Kidney (tissue), 14 donors: Measurements from ENCODE around the gene FREM1. TPM values are rescaled to one million over a fixed set of nuclear protein-coding genes. Genes with fewer than 3 reads are reported as not detected.
A peak's percentile ranks its signal among the peaks of the same experiment; 100 is the strongest.

ENCODE experiments used
- DNase-seq, 5 donors: peaks; one replicate each; pipeline ENCODE4 v3.0.0-alpha.2; 2013 to 2020
- FAIRE-seq: peaks from 2 replicates; lab custom pipeline; 2012; peaks lifted over from hg19 to GRCh38; lab: Jason Lieb, UNC
- H3K27ac ChIP-seq, 2 donors: one replicate each; pipeline ENCODE4 v1.7.0; 2013; ENCODE audit warnings: low read depth in 2 of 2, low read length in 2 of 2, inconsistent platforms in 1 of 2
- H3K27me3 ChIP-seq: one replicate; pipeline ENCODE4 v1.7.1; 2013; ENCODE audit warnings: low read length, inconsistent platforms; ENCODE audit not compliant: control insufficient read depth, insufficient read depth
- H3K36me3 ChIP-seq, 3 donors: one replicate each; pipeline versions ENCODE4 v1.7.0 to v1.7.1; 2013; ENCODE audit warnings: low read length in 3 of 3, control low read depth in 1 of 3, inconsistent platforms in 1 of 3; ENCODE audit not compliant: insufficient read depth in 3 of 3, control insufficient read depth in 2 of 3
- H3K4me1 ChIP-seq, 3 donors: one replicate each; pipeline versions ENCODE4 v1.7.0 to v1.7.1; 2013; ENCODE audit warnings: low read length in 3 of 3, inconsistent platforms in 1 of 3, low read depth in 1 of 3; ENCODE audit not compliant: control insufficient read depth in 2 of 3, insufficient read depth in 2 of 3
- H3K4me3 ChIP-seq, 3 donors: one replicate each; pipeline versions ENCODE4 v1.7.0 to v1.8.1; 2013; ENCODE audit warnings: low read length in 3 of 3, control low read depth in 1 of 3, inconsistent platforms in 1 of 3
- H3K9ac ChIP-seq, 3 donors: one replicate each; pipeline versions ENCODE4 v1.7.0 to v1.7.1; 2013; ENCODE audit warnings: low read length in 3 of 3, control low read depth in 1 of 3, inconsistent platforms in 1 of 3
- H3K9me3 ChIP-seq, 3 donors: one replicate each; pipeline versions ENCODE4 v1.7.0 to v1.7.1; 2013; ENCODE audit warnings: low read length in 3 of 3, control low read depth in 1 of 3, inconsistent platforms in 1 of 3; ENCODE audit not compliant: control insufficient read depth in 2 of 3, insufficient read depth in 1 of 3
- CTCF ChIP-seq: IDR thresholded peaks from 3 replicates; pipeline ENCODE4 v1.5.1; 2012; ENCODE audit warnings: mild to moderate bottlenecking, moderate library complexity, borderline replicate concordance; ENCODE audit not compliant: insufficient read depth; ENCODE audit errors: extremely low read depth
- intact Hi-C: fragments of 100-400 bp; cut with DNase I; formaldehyde crosslinking; loops from one replicate; pipeline ENCODE4 v1.11.1; 2022
- polyA plus RNA-seq: library from polyadenylated mRNA; stranded (reverse); fragments of 350-450 nt; fragmentation: Illumina TruSeq; extraction: RNeasy Lipid Tissue Mini Kit (QIAGEN cat#74804); gene quantifications from one replicate; pipeline ENCODE4 v1.2.3, GENCODE V29; 2014; ENCODE audit warnings: low read depth, low replicate concordance; ENCODE audit not compliant: insufficient read depth
- total RNA-seq: library from RNA; stranded (reverse); fragmentation: NEBNext Ultra II Directional; extraction: Animal tissue kit (Norgen Biotek cat#: 25700); gene quantifications from one replicate; pipeline ENCODE4 v1.2.1, GENCODE V29; 2021
- donor health status: control.
- donor health status: control.
- donor health status: control.
- donor health status: control.
- donor health status: control.
- donor health status: DM: yes; HTN: yes; CAD: no.
- donor health status: Normal renal cell carcinoma (clear cell type).

The FREM1 gene
- total and polyA plus RNA-seq, 2 donors from 2014 or later, result 8.3 to 17.0 TPM

GRCh38 chr9:14906644-14907359, 3.4 kb downstream of the FREM1 start:
- Histone ChIP-seq H3K27ac (peak overlapping the region; percentile 20 to 76), H3K4me3 (peak overlapping the region; percentile 17 to 99 (median 51)), H3K36me3 (peaks cover 0 to 3% (median 0%) of the 10 kb centered on the region in 3 donors), H3K9ac (peak overlapping the region in 1 of 3 donors; percentile 100), H3K9me3 (no peaks in the 10 kb centered on the region), H3K4me1 (peaks cover 15 to 38% (median 16%) of the 10 kb centered on the region in 3 donors), H3K27me3 (no peaks in the 10 kb centered on the region)
- FAIRE-seq, result no peak
- intact Hi-C loops, result no loop called here
- no peak for DNase-seq
- no peak for TF ChIP-seq CTCF

- intact Hi-C loops, result no loop called here
- H3K27me3 ChIP-seq, result no peaks in the 10 kb centered on the region
- peaks cover 0 to 3% (median 0%) of the 10 kb centered on the region in 3 donors for H3K36me3 ChIP-seq
- DNase-seq (no peak), FAIRE-seq (peak; percentile 37)
- no peaks in the 10 kb centered on the region for H3K9me3 ChIP-seq
- H3K9ac ChIP-seq, result no peak overlapping the region
- H3K4me1 ChIP-seq, result peaks cover 15 to 38% (median 16%) of the 10 kb centered on the region in 3 donors
- no peak for TF ChIP-seq CTCF
- peak overlapping the region in 1 of 3 donors; percentile 51 for H3K4me3 ChIP-seq
- H3K27ac ChIP-seq, result peak overlapping the region in 1 of 2 donors; percentile 13
Observed at GRCh38 chr9:14906000-14906399, 4.2 kb downstream of the FREM1 start.

- DNase-seq, result no peak
- no peak for FAIRE-seq
- Histone ChIP-seq H3K27ac (no peak overlapping the region), H3K9ac (no peak overlapping the region), H3K4me1 (peaks cover 12 to 35% (median 14%) of the 10 kb centered on the region in 3 donors), H3K4me3 (no peak overlapping the region), H3K9me3 (no peaks in the 10 kb centered on the region), H3K36me3 (peaks cover 0 to 3% (median 0%) of the 10 kb centered on the region in 3 donors), H3K27me3 (no peaks in the 10 kb centered on the region)
- intact Hi-C loops, result no loop called here
- no peak for TF ChIP-seq CTCF
Observed at GRCh38 chr9:14903040-14903439, 7.2 kb downstream of the FREM1 start.
